ENCODE data around the gene KCNE3. TPM values are rescaled to one million over a fixed set of nuclear protein-coding genes. Genes with fewer than 3 reads are reported as not detected.

The KCNE3 gene
- total RNA-seq, 1 experiment from 2014 or later, result not detected

GRCh38 chr11:74478877-74479731 is 11.8 kb upstream of the KCNE3 start:
- Histone ChIP-seq H3K36me3 (ENCODE audit: control insufficient read depth in 1 of 2, insufficient read depth in 2 of 2, low read length in 2 of 2) (no peaks in the 10 kb centered on the region), H3K4me1 (ENCODE audit: control insufficient read depth in 1 of 2, insufficient read depth in 2 of 2, low read length in 2 of 2) (no peaks in the 10 kb centered on the region), H4K20me1 (ENCODE audit: insufficient read depth) (no peaks in the 10 kb centered on the region), H3K9ac (ENCODE audit: low read length) (no peak overlapping the region), H3K9me3 (ENCODE audit: control insufficient read depth in 1 of 2, insufficient read depth in 1 of 2, low read depth in 1 of 2, low read length in 2 of 2) (no peaks in the 10 kb centered on the region), H3K79me2 (ENCODE audit: insufficient read depth, low read length) (no peaks in the 10 kb centered on the region), H3K9me2 (ENCODE audit: insufficient read depth) (no peaks in the 10 kb centered on the region), H2AFZ (ENCODE audit: low read depth, low read length, poor library complexity, severe bottlenecking) (peak overlapping the region; percentile 57), H3K4me2 (ENCODE audit: low read length) (no peak overlapping the region), H3K4me3 (replicated peaks in 1 of 2; ENCODE audit: low read depth in 1 of 2, low read length in 2 of 2) (no peak overlapping the region), H3K27ac (ENCODE audit: low read depth, low read length) (no peak overlapping the region), H3K27me3 (ENCODE audit: insufficient read depth, low read length) (no peaks in the 10 kb centered on the region)
- no peak for TF ChIP-seq ELF1 (IDR thresholded peaks at IDR 0.05; ENCODE audit: borderline replicate concordance, low read depth)
- 0 out of 2 replicates have a peak, but pooled peaks have one; percentile 31 for TF ChIP-seq CEBPB (IDR thresholded peaks at IDR 0.05; ENCODE audit: low read depth)
- TF ChIP-seq POLR2AphosphoS5 (IDR thresholded peaks at IDR 0.05; ENCODE audit: low read depth, low read length), result no peak
- no peak for TF ChIP-seq EZH2phosphoT487 (IDR thresholded peaks at IDR 0.05; ENCODE audit: borderline replicate concordance)
- ChIA-PET POLR2A (no interaction called here), RAD21 (ENCODE audit: low non-redundant PET in 1 of 2, low total read pairs in 2 of 2, uncharacterized antibody in 2 of 2, unreplicated experiment in 2 of 2) (no interaction called here), CTCF (no interaction called here)
- ATAC-seq (no peak), DNase-seq (ENCODE audit: low read depth, low spot score) (no peak)
- intact Hi-C loops (cut with micrococcal nuclease), result no loop called here
- BruUV-seq (replicated peaks), result no TSS peak

GRCh38 chr11:74476536-74476935 is 9.2 kb upstream of the KCNE3 start:
- Histone ChIP-seq H3K9me3 (ENCODE audit: control insufficient read depth in 1 of 2, insufficient read depth in 1 of 2, low read depth in 1 of 2, low read length in 2 of 2) (no peaks in the 10 kb centered on the region), H3K36me3 (ENCODE audit: control insufficient read depth in 1 of 2, insufficient read depth in 2 of 2, low read length in 2 of 2) (no peaks in the 10 kb centered on the region), H3K79me2 (ENCODE audit: insufficient read depth, low read length) (no peaks in the 10 kb centered on the region), H3K4me3 (replicated peaks in 1 of 2; ENCODE audit: low read depth in 1 of 2, low read length in 2 of 2) (no peak overlapping the region), H3K9ac (ENCODE audit: low read length) (no peak overlapping the region), H3K4me1 (ENCODE audit: control insufficient read depth in 1 of 2, insufficient read depth in 2 of 2, low read length in 2 of 2) (no peaks in the 10 kb centered on the region), H3K4me2 (ENCODE audit: low read length) (no peak overlapping the region), H3K27ac (ENCODE audit: low read depth, low read length) (no peak overlapping the region), H3K9me2 (ENCODE audit: insufficient read depth) (no peaks in the 10 kb centered on the region), H4K20me1 (ENCODE audit: insufficient read depth) (no peaks in the 10 kb centered on the region), H3K27me3 (ENCODE audit: insufficient read depth, low read length) (no peaks in the 10 kb centered on the region), H2AFZ (ENCODE audit: low read depth, low read length, poor library complexity, severe bottlenecking) (no peak overlapping the region)
- no TSS peak for BruUV-seq (replicated peaks)
- ChIA-PET RAD21 (ENCODE audit: low non-redundant PET in 1 of 2, low total read pairs in 2 of 2, uncharacterized antibody in 2 of 2, unreplicated experiment in 2 of 2) (no interaction called here), CTCF (interaction anchor here (1.1 kb wide), 1 partner anchor 27 kb away, joined by 3 read pairs; no protein-coding TSS in a partner anchor), POLR2A (no interaction called here)
- DNase-seq (ENCODE audit: low read depth, low spot score), result no peak
- intact Hi-C loops (cut with micrococcal nuclease), result no loop called here
- no peak for ATAC-seq
- TF ChIP-seq YY1 (IDR thresholded peaks at IDR 0.05; ENCODE audit: extremely low read depth, insufficient replicate concordance, low read depth, low read length) (no peak), CEBPB (IDR thresholded peaks at IDR 0.05; ENCODE audit: low read depth) (no peak), CBX3 (IDR thresholded peaks at IDR 0.05; ENCODE audit: low read depth) (no peak), JUND (IDR thresholded peaks at IDR 0.05) (no peak), ATF3 (IDR thresholded peaks at IDR 0.05) (no peak), TCF7L2 (IDR thresholded peaks at IDR 0.05; ENCODE audit: borderline replicate concordance, extremely low read depth, insufficient read depth, insufficient read length) (no peak), MAX (IDR thresholded peaks at IDR 0.05) (no peak), SP1 (IDR thresholded peaks at IDR 0.05; ENCODE audit: low read depth) (no peak)

Measured in HCT116 (cell line).